NCI-H2081 (cell line): ENCODE data around the gene IMMP2L.

Experiments
- DNase-seq, 2 experiments: peaks; one replicate each; lab custom pipeline; 2025; lab: John Stamatoyannopoulos, UW

Gene IMMP2L

DNA sequence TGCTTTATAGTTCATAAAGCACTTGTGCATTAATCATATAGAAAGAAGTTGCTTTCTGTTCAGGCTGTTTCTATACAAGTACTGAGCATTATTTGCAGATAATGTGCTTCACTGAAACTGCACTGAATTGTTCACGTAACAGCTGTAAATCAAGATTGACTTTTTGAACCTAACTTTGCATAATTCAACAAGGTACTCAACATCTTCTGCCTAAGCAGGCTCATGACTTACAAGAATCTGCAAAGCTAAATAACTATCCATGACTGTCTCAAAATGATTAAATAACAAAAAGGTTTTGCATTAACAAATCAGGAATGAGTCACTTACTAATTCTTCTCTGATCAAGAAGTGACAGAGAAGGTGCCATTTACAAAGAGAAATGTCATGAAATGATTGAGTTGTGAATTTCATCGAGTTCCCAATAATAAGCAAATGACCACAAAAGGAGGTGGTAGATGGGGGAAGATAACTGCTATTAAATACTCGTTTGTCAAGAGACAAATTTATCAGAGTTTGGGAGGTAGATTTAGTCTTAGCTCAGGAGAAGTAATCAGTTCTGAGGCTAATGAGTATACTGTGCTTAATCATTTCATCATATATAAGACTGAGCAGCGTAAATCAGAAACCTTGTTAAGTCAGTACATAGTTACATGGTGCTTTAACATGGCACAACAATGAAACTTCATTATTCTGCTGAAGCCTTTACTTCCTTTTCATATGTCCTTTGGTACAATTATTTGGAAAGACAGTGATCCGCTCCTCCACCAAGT, 632.6 kb downstream of the IMMP2L start:
- DNase-seq = no peak

DNA sequence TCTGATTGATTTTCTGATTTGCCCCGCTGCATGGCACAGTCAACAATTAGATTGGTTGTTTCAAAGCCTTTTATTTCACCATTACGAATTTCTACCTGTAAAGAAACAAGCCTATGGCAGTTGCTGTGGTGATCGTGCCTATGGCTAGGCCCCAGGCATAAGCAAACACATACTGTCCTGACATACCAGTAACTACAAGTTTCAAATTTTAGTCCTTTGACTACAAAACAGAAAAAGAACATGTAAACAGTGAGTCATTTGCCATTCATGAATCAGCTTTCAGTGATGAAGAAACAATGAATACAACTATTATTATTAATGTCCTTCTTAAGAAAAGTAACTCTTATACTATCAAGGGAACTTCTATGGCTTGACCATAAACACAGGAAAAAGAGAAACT, 639.4 kb downstream of the IMMP2L start:
- DNase-seq = no peak

DNA sequence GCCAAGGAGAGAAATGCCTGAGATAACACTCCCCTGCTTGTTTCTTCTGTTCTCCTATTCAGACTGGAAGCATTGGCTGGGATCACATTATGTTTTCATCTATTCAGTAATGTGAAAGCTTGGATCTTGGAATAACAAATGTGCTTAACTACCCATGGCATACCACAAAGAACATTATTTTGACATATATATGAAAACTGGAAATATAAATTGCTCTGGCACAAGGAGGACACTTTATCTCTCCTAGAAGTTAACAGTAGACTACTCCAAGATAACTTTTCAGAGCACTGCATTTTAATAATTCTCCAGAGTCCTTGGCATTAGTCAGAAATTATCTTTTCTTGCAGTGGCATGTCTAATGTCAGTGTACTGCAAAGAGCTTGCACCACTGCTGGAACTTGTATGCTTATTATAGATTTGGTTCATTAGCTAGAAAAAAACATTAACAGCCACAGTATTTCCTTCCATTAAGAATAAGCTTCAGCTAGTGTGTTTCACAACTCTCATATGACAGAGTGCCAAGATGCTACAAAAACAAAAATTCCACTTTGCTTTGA, 640.6 kb downstream of the IMMP2L start:
- DNase-seq = no peak

DNA sequence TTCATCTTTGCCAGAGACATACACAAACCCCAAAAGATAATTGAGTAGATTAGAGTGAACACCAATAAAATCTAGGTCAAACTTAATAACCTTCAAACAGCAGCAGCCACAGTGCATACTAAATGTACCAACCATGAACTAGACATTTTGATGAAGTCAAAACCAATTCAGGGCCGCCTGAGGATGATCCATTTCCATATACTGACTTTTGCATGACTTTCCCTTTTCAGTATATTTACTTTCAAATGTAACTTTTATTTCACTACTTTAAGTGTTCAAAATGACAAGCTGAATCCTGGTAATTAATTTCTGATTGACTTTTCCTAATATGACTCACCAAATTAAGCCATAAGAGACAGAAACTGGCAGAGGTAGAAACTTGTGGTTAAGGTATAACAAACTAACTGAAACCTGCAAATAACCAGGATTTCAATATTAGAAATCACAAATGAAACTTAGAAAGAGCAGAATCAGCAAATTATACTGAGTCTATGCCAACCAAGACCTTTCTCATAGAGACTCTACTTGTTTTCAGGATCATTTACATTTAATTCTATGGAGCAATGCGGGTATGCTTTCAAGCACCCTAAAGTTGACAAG, 643.2 kb downstream of the IMMP2L start:
- DNase-seq = no peak

DNA sequence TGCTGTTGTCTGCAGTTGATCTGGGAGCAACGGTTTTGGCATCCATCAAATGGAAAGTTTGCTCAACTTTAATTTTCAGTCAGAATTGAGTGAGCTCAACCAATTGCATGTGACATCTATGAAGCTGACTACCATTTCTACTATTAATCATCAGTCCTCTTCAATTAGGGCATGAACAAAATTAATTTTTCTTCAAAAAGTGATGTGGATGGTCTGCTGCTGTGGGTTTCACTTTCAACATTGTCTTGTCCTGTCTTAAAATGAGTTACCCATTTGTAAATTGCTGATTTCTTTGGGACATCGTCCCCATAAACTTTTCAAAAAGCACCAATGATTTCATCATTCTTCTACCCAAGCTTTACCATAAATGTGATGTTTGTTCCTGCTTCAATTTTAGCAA, 648.0 kb downstream of the IMMP2L start:
- DNase-seq = no peak

DNA sequence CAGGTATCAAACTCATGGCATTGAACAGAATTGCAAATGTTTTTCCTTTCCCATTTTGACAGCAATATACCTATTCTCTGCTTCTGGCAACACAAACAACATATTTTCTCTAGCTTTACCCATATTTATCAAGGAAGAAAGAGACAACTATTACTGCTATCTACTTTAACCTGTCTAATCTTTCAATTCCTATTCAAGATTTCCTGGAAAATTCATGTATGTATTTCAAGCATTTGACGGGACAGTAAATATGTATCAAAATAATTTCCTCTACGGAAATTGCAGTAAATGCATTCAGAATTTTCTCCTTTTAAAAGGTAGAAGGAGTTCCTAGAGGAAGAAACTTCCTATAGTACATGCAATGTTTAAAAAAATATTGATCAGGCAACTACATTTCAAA, 650.7 kb downstream of the IMMP2L start:
- DNase-seq = no peak

DNA sequence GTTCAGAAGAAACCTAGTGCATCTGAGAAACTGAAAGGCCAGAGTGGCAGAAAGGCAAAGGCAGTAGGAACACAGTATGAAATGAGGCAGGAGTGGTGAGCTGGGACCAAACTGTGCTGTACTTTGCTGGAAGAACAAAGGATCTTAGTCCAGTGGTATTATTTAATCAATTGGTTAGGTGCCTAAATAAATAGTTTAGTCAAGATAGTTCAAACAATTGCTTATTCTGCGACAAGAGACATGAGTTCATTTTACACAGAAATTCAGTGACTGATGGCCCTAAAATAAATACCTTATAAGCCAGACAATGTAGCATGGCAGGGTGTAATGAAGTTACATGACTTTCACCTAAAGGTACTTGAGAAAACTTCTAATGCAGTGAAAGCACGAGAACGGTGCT, 653.2 kb downstream of the IMMP2L start:
- DNase-seq = no peak

DNA sequence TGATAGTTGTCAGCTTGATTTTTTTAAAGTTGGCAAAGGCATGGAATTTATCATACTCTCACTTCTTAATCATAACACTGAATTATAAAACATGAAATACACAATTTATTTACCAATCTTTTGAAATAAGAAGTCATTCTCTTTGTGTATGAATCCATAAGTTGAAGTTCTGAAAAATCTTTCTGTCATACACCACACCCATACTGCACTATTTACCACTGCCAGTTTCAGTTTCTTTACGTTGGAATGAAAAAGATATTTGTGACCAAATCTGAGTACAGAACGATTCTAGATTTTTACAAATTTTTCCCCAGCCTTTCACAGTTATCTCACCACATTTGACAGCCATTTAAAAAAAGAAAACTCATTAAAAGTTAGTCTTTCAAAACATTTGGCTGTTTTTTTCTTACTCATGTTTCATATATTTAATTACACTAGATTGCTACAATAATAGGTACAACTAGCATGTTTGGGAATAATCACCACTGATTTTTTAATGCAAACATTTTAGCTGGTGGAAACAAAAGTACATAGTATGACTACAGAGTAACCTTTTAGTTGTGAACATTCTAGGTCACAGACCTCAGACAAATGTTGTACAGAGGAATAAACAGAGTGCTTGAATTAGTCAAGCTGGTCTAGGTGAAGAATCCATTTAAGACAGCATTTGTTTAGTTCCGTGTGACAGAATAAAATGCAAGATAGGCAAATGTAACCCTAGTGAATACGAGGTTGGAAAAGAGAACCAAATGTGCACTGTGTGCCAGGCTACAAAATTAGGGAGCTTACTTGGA, 656.3 kb downstream of the IMMP2L start:
- no peak for DNase-seq

DNA sequence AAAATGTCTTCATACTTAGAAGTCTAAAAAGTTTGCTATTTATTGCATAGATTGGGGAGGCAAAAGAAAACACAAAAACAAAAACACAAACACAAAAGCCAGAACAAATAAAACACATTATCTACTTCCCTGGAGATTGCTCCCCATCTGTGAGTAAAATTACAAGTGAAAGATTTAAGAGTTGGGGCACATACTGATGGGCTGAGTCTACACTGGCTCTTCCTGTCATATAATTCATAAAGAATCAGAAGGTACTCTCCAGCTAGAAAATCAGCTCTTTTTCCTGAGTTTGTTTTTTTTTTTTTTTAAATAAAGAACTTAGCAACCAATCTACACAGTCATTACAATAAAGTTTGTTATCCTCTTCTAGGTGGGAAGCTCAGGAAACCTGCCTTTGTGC, 663.8 kb downstream of the IMMP2L start:
- DNase-seq = no peak

DNA sequence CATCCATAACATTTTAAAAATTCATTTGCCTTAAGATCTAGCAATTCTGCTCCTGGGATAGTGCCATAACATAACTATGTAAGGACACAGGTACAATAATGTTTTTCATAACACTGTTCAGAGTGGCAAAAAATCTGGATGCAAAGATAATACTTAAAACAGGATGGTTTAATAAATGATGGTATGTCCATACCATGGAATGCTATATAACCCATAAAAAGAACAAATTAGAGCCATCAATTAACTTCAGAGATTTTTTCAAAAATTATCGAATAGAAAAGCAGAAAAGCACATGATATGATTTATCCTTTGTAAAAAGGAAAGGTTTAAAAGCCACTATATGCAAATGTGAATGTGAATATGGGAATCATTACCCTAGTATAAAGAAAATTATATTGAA, 664.8 kb downstream of the IMMP2L start:
- no peak for DNase-seq

DNA sequence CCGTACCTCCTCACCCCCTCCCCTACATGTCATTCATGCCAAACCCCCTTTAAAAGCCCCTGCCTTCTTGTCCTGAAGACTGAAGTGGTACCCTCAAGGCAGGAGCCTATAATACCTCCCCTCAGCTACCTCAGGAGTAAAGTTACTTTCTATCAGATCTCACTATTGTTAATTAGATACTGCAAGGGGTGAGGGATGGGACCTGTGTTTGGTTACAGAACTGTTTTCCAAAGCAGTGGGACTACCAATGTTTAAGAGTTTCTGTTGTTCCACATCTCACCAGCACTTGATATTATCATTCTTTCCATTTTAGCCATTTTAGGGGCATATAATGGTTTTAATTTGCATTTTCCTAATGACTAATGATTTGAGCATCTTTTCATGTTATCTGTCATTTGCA, 668.2 kb downstream of the IMMP2L start:
- DNase-seq = no peak

DNA sequence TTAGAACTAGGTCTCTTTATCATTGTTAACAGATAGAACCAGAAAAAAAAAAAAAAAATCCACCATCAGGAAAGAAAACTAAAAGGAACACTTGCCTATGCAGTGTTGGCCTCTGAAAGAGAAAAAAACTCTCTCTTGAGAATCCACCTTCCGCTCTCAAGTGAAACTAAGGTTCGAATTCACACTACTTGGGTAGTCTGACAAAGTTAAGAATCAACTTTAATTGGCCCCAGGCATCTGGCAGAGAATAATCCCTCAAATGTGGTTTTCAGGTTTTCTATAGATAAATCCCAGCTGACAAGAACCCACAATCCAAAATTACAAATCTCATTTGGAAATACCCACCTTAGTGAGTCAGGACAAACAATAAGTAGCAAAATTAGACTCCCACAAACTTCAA, 671.1 kb downstream of the IMMP2L start:
- DNase-seq = no peak

DNA sequence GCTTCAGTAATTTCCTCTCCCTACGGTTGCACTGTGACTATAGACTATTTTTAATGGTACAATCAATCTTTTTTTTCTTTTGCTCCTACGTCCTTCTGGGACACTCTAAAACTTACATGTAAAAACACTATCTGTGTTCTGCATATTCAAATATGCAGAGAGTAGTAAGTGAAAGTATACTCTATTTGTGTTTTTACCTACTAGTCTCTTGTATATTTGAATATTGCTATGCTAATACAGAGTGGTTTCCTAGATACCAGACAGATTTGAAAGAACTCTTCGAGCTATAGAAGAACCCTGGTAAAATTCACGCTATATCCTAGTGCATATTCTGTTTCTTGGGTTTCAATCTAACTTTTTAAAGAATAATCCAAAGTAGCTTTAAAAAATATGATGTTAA, 672.2 kb downstream of the IMMP2L start:
- DNase-seq = no peak

DNA sequence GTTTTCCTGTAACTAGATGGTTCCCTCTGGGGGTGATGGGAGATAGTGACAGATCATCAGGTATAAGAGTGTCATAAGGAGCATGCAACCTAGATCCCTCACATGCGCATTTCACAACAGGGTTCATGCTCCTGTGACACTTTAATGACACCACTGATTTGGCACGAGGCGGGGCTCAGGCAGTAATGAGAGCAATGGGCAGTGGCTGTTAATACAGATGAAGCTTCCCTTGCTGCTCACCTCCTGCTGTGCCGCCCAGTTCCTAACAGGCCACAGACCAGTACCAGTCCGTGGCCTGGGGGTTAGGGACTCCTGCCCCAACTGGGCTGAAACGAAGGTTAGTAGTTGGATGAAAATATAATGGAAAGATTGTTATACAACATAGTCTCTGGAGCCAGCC, 673.0 kb downstream of the IMMP2L start:
- DNase-seq = no peak

DNA sequence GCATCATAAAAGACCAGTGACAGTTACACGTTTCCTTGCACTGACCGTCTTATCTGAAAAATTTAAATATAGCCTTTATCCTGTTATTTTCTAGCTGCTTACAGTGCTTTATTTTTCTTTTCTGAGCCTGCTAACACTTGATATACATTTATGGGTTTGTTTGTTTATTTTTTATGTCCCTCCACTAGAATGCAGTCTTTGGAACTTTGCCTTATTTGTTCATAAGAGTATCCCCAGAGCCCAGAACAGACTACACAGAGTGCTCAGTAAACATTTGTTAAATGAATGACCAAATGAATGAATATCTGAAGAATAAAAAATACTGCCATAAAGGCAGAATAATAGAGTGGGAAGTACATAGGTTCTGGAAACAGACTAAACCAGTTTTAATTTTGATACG, 673.7 kb downstream of the IMMP2L start:
- DNase-seq = no peak

DNA sequence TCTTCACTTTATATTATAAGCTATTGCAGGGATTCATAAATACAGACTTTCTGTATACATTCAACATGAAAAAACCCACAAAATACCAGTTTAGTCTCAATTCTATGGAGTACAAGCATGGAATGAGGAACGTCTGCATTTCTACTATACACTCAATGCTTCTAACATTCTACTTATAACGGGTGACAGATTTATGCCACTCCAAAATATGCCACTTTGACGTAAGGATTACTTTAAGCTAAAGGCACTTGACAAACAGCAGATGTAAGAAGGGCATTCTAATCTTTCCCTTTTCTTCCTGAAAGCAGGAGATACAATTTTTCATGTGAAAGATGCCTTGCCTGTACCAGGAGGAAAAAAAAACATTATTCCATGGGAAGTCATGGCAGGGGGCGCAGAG, 676.8 kb downstream of the IMMP2L start:
- DNase-seq = no peak

DNA sequence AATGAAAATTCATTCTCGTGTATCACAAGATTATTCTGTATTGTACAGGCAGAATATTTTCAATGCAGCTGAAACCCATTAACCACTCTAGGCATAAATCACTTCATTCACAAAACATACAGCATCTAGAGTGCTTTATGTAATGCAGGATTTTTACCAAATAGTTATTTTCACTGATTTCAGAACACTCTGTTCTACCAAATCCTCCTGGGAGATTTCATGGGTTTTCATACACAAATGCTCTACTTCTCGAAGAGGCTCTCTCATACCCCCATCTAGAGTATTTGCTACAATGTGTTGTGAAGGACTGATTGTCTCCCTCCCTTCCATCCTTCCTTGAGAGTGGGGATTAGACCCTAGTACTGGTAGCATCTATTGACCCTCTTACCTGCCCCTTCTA, 680.6 kb downstream of the IMMP2L start:
- no peak for DNase-seq

DNA sequence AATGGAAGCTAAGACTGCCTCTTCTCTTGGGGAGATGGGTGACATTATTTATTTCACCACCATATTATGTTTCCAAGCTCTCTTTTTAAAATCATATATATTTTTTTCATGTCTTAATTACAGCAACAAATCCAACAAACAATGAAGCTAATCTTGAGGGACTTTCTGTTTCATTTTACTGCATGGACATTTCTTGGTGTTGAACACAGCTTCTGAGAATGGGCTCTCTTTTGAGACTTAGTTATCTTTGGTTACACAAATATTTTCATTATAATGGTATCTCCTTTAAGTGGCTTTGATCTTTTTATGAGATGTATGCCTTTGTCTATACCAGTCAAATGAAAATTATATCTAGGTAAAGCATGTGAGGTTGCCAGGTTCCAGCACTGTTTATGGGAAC, 681.3 kb downstream of the IMMP2L start:
- no peak for DNase-seq

DNA sequence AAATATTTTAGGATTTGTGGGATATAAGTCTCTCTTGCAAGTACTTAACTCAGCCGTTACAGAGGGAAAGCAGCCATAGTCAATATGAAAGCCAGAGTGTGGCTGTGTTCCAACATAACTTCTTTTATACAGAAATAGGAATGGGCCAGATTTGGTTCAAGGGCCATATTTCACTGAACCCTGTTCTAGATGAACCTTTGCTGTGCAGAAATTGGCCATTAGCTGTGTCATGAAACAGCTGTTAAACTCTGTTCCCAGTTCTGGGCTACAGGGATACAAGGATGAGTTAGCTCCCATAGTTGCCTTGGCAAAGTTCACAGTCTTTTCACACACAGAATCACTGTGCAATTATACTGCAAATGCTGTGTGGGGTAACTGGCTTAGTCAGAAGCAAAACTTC, 685.3 kb downstream of the IMMP2L start:
- no peak for DNase-seq

DNA sequence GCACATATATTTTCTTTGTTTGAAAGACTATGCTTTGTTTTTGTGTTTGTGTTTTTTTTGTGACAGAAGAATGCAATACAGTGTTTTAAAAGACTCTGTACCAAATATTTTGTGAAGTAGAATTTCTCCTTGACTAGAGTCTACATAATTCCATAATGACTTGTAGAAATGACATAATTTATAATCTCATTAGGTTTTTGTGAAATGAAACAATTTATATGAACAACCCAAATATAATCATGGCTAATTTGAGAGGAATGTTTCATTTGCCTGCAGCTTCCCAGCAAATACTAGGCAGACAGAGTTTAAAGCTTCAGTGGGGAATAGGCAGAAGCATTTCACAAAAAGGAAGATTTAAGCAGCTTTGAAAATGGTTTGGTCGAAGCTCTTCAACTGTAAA, 686.9 kb downstream of the IMMP2L start:
- no peak for DNase-seq

DNA sequence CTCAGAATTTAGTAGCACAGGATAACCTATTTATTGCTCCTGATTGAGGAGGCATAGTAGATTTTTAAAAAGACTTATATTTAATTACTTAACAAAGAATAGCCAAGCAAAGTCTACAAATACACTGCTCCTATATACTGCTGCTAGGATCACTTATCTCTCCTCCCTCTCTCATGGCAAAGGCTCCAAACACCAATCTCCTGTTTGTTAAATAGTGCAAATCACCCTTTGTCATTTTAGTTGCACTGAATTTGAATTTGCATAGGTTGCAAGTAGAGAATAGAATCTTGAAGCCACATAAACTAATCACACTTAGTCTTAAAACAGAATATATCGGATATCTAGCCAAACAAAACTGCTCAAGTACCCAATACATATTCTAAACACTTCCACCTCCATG, 690.4 kb downstream of the IMMP2L start:
- no peak for DNase-seq

DNA sequence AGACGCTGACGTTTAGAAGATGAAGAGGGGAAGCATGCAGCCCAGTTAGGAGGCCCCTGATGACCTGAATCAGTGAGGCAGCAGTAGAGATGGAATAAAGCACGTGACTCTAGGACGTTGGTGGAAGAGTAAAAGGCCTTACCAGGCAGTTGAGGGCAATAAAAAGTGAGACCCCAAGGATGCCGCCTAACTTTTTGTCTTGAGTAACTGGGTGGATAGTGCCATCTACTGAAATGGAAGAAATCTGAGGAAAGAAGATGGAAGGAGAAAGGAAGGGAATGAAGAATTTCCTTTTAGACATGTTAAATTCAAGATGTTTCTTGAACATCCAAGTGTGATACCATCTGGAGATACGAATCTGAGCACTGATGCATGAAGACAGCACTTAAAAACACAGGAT, 691.4 kb downstream of the IMMP2L start:
- DNase-seq = no peak

DNA sequence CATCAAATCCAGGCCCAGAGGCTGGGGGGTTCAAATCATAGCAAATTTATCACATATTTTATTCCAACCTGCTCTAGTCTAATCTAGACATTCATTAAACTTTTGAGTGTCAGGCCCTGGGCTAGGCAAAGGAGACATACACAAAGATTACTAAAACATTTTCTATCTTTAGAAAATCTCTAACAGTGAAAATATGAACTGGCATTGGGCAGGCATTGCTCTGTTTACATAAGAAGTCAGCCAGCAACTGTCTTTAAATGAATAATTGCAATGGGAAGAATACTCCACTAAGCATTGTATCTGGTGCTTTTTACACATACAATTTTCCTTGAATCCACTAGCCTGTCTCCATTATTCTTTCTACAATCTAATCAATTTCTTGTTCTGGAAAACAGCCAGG, 693.8 kb downstream of the IMMP2L start:
- no peak for DNase-seq
